ENCODE results near the gene FTSJ3.
A peak's percentile ranks its signal among the peaks of the same experiment; 100 is the strongest.
"Not testable (repeated sequence)": the region's sequence is repeated elsewhere in the genome, so short reads cannot be mapped to it uniquely, and the experiment has no call there.

The FTSJ3 gene

DNA sequence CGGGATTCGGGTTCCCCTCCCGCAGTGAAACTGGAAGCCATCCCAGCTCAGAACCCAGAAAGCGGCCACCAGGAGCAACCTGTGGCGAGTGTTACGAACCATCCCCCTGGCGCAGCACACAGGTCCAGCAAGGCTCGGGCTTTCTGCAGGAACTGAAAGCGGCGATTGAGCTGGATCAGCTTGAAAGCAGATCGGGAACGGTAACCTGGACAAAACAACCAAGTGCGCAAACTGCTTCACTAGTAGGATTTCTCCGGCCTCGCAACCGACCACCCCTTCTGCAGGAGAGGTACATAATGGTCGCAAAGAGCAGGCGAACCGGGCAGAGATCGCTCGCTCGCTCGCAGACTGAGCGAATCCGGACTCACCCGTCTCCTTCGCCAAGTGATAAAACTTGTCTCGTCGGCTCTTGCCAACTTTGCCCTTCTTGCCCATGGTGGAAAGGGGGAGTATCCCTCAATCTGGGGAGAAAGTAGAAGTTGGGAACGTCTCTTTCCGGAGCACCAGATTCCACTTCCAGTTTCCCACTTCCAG lies 928 bp downstream of the FTSJ3 start:
- no peak for DNase-seq

DNA sequence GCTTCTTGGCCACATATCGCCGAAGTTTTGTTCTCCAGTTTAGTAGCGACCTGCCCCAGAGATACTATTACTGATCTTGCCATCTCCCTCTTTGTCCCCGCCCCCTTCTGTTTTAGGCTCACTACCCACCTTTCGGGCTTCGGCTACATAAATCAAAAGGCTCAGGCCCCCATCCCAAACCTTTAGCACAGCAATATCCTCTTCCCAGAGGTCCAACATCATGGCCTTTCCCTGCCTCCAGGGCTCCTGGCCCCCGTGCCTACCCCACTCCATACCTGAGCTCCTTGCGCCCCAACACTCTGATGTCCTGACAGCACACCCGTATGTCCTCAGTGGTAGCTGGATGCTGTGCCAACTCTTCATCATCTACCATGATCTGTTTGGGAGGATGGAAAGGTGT lies 3.1 kb downstream of the FTSJ3 start:
- no peak for DNase-seq

DNA sequence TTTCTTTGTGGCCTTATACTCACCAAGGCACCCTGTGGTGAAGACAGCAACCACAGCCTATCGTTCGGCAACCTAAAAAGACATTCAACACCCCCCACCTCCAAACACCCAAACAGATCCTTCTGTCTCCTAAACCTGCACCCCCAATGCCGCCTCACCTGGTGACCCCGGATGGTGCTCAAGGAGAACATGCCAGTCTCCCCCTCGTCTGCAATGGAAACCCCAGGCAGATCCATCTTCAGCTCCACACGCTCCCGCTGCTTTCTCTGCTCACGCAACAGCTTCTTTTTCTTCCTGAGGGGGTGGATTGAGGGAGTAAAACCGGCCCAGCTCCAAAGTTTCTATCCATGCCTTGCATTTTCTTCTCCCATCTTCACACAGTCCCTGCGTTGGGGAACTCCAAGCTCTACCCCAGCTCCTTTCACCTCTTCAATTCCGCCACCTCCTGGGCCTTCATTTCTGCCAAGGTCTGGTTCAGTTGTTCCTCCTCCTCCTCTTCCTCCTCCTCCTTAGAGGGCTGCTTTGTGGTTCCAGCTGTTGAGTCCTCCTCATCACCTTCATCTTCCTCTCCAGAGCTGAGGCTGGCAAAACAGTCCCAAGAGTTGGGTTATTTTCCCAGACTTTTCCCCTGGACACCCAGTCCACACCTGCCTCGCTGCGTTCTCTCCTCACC lies 3.7 kb downstream of the FTSJ3 start:
- DNase-seq = no peak

DNA sequence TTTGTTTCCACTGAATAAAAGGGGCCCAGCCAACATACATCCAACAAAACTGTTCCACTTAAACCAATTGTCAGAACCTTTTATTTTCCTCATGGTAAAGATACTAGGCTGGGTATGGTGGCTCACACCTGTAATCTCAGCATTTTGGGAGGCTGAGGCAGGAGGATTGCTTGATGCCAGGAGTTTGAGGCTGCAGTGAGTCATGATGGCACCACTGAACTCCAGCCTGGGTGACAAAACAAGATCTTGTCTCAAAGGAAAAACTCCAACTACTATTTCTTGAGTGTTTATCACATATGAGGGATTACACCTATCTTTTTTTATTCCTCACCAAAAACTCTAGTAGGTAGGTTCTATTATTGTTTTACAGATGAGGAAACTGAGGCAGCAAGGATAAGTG lies 4.9 kb downstream of the FTSJ3 start:
- no peak for DNase-seq

DNA sequence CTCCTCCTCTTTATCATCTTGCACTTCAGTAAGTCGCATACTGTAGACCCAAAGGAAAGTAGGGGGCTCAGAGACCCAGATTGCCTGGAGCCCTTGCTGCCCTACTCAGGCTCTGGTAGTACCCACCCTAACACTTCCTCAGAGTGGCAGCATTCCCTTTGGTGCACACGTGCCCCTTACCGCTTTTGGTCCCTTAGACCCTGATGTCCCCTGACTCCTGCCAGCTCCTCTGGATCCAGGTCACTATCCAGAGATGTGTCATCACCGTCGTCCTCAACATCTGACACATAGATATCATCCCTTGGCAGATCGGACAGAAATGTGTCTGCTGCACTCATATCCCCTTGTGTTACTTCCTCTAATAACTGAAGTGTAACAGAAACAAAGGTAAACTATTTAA lies 5.7 kb downstream of the FTSJ3 start:
- DNase-seq = no peak

DNA sequence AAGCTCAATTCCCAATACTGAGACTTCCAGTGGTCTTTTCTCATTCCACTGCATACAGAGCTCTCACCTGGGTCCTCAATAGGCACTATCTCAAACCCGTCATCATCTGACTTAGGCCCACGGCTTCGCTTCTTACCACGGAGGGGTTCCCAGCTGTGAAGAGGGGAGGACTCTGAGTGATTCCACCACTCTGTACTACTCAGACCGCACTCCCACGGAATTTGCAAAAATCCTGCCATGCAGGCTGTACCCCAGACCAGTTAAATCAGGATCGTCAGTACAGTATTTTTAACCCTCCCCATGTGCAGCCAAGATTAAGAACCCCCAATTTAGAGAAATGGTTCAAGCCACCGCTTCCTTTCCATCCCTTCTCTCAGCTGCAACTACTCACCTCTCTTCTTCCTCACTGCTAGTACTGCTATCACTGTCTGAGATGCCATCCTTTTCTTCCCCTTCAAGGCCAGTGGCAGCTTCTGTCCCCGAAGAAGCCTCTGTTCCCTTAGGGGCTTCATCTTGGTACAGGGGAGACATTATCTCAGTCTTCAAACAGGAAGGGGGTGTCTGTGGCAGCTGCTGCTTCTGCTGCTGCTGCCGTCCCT lies 6.4 kb downstream of the FTSJ3 start:
- no peak for DNase-seq

DNA sequence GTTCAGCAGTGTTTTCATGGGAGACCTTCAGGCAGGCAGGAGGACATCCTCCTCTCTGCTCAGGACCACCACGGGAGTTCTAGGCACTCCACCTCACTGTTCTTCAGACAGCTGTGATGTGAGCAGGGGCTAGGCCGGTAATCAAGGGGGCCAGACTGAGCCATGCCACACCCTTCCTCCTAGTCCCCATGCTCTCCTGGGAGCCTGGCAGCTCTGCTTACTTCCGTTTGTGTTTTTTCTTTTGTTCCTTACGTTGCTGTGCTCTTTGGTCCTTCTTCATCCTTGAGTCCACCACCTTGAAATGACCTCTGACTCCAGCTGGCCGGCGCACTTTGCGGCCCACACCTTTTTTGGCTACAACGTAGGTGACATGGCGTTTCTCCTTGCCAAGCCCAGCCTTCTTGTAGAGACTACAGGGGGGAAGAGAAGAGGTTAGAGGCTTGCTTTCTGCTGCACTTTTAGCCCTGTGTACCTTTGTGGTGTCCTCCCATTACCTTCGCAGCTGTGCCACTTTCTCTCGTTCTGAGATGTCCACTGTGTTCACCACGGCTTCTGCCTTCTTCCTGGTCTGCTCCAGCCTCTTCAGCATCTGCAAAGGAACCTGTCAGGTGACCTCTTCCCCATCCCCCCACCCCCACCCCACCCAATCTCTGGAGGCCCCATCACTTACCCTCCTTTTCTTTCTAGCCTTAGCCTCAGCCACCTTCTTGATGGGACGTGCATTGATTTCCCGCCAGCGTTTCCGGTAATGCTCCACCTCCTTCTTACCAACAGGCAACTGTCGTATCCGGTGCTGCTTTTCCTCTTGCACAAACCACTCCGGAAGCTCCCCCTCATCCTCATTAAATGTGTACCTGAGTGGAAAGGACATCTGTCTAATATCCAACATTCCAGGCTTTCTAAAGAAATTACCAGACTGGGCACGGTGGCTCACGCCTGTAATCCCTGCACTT lies 7.6 kb downstream of the FTSJ3 start:
- no peak for DNase-seq

DNA sequence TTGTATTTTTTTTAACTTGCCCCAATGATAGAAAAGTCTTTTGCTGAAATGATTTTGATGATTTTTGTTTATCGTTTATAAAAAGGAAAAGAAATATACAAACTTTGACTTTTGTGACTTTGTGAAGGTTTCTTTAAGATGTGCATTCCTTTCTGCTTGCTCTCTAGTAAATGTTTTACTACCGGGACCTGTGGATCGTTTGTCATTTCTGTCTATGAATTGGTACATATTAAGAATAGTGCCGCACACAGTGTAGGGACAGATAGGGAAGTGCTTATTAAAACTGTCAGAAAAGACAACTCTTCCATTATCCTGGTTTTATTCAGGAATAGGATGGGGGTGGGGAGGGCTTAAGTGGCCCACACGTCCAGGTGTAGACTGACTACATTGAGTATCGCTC lies 8.3 kb downstream of the FTSJ3 start:
- DNase-seq = no peak

DNA sequence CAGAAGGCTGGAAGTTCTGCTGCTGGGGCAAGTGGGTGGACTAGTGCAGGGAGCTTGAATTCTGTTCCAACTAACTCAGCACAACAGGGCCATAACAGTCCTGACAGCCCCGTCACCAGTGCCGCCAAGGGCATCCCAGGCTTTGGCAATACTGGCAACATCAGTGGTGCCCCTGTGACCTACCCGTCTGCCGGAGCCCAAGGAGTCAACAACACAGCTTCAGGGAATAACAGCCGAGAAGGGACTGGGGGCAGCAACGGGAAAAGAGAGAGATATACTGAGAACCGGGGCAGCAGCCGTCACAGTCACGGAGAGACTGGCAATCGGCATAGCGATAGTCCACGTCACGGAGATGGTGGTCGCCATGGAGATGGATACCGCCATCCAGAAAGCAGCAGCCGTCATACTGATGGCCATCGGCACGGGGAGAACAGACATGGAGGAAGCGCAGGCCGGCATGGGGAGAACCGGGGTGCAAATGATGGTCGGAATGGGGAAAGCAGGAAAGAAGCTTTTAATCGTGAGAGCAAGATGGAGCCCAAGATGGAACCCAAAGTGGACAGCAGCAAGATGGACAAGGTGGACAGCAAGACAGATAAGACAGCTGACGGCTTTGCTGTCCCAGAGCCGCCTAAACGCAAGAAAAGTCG lies 9.6 kb downstream of the FTSJ3 start:
- no peak for DNase-seq

DNA sequence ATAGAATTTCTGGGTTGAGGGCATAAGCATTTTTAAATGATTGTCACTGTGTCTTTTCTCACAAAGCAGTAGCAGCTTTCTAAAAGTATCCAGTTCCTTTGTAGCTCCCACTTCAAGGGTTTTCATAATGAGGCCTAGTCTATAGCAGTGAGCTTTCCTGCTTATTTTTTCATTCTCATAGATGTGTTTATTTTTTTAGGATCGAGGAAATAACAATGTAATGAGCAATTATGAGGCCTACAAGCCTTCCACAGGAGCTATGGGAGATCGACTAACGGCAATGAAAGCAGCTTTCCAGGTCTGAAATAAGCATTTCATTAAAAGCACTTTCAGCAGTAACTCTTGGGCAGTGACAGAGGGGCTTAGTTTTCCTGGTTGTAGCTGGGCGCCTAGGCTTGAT lies 10.8 kb downstream of the FTSJ3 start:
- no peak for DNase-seq

DNA sequence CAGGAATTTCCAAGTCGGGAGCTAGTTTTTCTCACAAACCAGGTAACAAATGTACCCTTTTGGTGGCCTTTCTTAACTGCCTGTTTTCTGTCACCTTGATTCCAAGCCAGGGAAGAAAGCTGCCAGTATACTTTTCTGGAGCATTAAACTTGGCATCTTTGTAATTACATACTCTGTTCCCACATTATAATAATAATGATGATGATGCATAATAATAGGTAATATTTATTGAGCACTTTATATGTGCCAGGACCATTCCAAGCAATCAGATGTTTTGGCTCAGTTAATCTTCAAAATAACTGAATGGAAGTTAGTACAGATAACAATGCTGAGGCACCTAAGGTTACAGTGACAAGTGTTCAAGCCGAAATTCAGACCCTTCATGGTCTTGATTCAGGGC lies 11.3 kb downstream of the FTSJ3 start:
- DNase-seq = no peak

DNA sequence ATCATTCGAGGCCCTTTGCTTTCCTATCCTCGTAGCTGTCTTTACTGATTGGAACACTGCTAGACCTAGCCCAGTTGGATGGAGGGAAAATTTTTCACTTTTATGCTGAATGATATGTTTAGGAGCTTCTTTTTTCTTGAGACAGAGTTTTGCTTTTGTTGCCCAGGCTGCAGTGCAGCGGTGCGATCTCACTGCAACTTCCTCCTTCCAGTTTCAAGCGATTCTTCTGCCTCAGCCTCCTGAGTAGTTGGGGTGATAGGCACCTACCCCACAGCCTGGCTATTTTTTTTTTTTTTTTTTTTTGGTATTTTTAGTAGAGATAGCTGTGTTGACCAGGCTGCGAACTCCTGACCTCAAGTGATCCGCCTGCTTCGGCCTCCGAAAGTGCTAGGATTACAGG lies 17.5 kb downstream of the FTSJ3 start:
- DNase-seq = no peak

DNA sequence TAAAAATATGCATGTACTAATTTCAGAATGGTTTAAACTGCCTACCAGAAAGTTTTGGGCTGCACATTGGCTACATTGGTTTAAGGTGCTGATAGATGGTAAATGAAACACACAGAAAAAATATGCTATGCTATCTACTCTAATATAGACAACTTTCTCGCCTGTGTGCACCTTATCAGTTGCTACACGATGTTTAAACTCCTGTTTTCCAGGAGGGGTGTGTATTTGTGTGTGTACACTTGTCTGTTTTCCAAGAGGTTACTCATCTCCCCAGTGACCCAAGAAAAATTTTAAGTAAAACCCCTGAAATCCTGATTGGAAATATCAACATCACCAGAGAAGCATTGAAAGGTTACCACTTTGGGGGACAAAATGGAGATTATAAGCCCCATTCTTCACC lies 21.9 kb downstream of the FTSJ3 start:
- no peak for DNase-seq

DNA sequence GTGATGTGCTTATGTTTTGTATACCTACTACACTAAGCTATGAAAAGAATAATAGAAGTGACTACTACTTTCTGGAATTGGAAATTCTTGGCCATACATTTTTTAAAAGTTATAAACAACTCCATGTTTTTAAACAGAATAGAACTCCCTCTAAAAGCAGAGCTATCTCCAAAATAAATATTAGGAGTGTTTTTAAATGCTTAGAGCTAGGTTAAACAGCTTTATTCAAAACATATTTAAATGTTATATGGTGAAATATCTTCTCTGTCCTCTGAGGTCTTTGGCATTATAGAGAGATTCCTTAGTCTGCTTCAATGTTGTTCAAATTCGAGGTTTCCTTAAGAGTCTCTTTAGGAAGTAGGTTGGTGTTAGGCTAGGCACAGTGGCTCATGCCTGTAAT lies 23.1 kb downstream of the FTSJ3 start:
- no peak for DNase-seq

DNA sequence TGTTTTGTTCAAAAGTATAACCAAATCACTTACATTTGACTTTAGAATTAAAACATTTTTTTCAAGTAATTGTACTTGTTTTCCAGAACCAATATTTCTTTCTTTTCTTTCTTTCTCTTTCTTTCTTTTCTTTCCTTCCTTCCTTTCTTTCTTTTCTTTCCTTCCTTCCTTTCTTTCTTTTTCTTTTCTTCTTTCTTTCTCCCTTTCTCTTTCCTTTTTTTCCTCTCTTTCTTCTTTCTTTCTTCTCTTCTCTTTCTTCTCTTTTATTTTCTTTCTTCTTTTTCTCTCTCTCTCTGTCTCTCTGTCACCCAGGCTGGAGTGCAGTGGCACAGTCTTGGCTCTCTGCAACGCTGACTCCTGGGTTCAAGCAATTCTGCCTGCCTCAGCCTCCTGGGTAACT lies 26.7 kb downstream of the FTSJ3 start:
- no peak for DNase-seq

DNA sequence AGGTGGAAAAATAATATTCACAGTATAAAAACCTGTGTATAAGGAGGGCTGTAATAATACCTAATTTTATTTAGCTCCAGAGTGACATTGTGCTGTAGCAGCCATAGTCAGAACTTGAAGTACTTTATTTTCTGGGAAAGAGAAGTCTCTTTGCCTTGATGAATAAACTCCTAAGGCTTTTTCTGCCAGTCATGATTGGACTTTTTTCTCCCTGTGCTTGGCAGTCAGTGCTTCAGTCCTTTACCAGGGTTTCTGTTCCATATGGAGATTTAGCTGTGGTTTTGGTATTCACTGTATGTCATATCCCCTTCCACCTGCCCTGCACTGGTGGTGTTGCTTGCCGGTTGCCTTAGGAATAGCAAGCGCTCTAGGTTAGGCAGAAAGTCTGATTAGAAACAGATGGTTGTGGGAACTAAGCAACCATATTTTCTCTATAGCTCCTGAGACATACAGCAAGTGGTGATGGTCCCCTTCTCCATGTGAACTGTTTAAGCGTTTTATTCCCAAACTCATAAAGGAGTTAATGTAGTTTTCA lies 28.8 kb downstream of the FTSJ3 start:
- DNase-seq = peak; percentile 26

DNA sequence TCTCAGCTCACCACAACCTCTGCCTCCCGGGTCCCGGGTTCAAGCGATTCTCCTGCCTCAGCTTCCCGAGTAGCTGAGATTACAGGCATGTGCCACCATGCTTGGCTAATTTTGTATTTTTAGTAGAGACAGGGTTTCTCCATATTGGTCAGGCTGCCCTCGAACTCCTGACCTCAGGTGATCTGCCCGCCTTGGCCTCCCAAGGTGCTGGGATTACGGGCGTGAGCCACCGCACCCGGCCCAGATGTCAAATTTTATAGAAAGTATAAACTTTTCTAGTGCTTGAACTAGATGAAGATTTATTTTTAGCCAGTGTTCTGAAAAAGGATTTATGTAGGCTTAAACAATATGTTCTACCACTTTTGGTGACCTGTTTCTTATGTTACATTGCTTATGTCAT lies 31.1 kb downstream of the FTSJ3 start:
- DNase-seq = not testable (repeated sequence)

DNA sequence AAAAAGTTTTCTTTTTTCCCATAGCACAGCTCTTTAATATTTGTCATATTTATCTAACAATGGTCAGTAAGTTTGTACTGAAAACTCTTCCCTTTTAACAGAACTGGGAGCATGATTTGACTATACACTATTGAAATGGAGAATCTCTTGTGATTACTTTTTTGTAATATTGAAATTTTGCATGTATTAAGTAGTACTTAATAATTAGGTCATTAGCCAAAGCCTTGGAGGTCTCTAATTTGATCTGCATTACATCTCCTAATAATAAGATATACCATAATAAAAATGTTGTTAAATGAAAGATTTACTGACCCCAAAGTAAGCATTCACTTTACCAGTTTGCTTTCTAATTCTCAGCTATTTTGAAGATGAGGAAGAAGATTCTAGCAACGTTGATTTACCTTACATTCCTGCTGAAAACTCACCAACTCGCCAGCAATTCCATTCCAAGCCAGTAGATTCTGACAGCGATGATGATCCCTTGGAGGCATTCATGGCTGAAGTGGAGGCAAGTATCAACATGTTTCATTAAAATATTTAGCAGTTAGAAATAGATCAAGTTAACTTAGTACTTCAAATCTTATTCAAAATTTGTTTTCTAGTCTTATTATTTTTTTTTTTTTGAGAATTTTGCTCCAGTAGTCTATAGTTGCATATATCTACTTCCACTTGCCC lies 35.3 kb downstream of the FTSJ3 start:
- DNase-seq = no peak

DNA sequence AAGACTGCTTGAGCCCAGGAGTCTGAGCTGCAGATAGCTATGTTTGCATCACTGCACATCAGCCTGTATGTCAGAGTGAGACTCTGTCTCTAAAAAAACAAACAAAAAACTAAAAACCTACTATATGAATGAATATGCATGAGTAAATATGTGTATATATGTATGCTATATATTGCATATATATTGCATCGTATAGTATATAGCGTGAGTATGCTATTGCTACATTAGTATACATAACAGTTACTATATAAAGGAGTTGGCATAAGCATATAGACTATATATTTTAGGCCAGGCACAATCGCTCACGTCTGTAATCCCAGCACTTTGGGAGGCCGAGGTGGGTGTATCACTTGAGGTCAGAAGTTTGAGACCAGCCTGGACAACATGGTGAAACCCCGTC lies 37.4 kb downstream of the FTSJ3 start:
- no peak for DNase-seq

DNA sequence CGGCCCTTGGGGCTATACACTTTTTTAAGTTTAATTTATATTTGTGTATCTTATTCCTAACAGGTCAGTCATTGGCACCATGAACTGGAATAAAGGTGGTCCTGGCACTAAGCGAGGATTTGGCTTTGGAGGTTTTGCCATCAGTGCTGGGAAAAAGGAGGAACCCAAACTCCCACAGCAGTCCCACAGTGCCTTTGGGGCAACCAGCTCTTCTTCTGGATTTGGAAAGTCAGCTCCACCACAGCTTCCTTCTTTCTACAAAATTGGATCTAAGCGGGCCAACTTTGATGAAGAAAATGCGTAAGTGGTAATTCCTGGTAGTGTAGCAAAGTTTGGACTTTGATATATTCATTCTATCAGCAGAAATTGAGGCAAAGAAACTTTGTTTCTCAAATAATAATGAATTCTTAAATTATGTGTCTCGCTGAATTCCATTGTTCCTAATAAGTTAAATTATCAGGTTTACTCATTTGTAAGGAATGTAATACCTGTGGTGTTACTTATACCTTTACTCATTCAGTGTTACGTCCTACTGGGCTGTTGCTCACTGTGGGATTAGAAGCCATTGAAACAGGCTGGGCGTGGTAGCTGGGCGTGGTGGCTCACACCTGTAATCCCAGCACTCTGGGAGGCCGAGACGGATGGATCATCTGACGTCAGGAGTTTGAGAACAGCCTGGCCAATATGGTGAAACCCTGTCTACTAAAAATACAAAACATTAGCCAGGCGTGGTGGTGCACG lies 40.3 kb downstream of the FTSJ3 start:
- no peak for DNase-seq

DNA sequence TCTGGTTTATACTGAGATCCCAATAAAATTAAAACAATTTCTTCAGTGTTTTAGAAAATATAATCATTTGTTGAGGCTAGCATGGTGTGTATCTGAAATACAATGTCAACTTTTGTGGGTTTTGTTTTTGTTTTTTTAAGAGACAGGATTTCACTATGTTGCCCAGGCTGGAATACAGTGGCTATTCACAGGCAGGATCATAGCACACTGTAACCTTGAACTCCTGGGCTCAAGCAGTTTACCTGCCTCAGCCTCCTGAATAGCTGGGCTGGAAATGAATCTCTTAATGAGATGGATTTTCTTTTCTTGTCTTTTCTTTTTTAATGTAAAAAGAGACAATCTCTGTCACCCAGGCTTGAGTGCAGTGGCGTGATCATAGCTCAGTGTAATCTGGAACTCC lies 41.3 kb downstream of the FTSJ3 start:
- no peak for DNase-seq

DNA sequence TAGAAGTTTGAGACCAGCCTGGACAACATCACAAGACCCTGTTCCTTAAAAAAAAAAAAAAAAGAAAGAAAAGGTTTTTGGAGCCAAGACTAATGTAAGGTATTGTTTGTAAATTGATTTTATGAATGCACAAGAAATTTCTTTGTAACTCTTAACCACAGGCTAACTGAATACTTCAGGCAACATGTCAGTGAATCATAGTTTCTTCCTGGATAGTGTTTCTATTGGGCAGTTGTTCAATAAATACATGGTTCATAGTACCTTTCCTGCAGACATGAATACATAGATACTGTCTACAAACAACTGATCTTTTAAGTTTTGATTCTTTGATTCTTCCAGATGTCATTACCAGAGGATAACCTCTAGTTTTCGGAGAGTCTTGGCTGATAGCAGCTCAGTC lies 41.9 kb downstream of the FTSJ3 start:
- peak; percentile 27 for DNase-seq

Data from fibroblast of skin of right biceps (primary cell).